Esophagus (tissue), 2 donors: ENCODE results near the gene HARBI1. TPM values are rescaled to one million over a fixed set of nuclear protein-coding genes. Genes with fewer than 3 reads are reported as not detected.

Source experiments
- H3K27ac ChIP-seq, 2 donors: one replicate each; pipeline ENCODE4 v1.5.1; 2013; ENCODE audit warnings: low read depth in 2 of 2, mild to moderate bottlenecking in 2 of 2, inconsistent platforms in 1 of 2, low read length in 1 of 2, moderate library complexity in 1 of 2
- H3K27me3 ChIP-seq, 2 donors: one replicate each; pipeline ENCODE4 v1.6.1; 2013; ENCODE audit warnings: low read length in 2 of 2, control low read depth in 1 of 2, mild to moderate bottlenecking in 1 of 2; ENCODE audit not compliant: insufficient read depth in 2 of 2, control insufficient read depth in 1 of 2
- H3K36me3 ChIP-seq, 2 donors: one replicate each; pipeline ENCODE4 v1.6.1; 2013; ENCODE audit warnings: low read length in 1 of 2; ENCODE audit not compliant: control insufficient read depth in 2 of 2, insufficient read depth in 2 of 2
- H3K4me1 ChIP-seq, 2 donors: one replicate each; pipeline ENCODE4 v1.6.1; 2013; ENCODE audit warnings: low read length in 1 of 2; ENCODE audit not compliant: control insufficient read depth in 2 of 2, insufficient read depth in 2 of 2
- H3K4me3 ChIP-seq, 2 donors: one replicate each; pipeline ENCODE4 v1.5.1; 2013; ENCODE audit warnings: low read length in 2 of 2, mild to moderate bottlenecking in 2 of 2, low read depth in 1 of 2, moderate library complexity in 1 of 2
- H3K9me3 ChIP-seq, 2 donors: one replicate each; pipeline ENCODE4 v1.6.1; 2013; ENCODE audit warnings: mild to moderate bottlenecking in 2 of 2, low read depth in 1 of 2, low read length in 1 of 2, moderate library complexity in 1 of 2; ENCODE audit not compliant: control insufficient read depth in 2 of 2, insufficient read depth in 1 of 2
- whole genome bisulfite sequencing, 2 donors: extraction: QIAGEN DNeasy Blood & Tissue Kit; methylation state at CpG; one replicate each; pipeline ENCODE4 v1.1.7; 2013; 5-methylcytosine and 5-hydroxymethylcytosine counted together
- polyA plus RNA-seq, 2 donors: library from polyadenylated mRNA; stranded (reverse); fragments of 200-250 nt; gene quantifications; one replicate each; pipeline ENCODE4 v1.2.3, GENCODE V29; 2013
- donor health status: healthy with polysubstance abuse.
- donor health status: Bipolar disorder and iron deficiency.

The HARBI1 gene
- polyA plus RNA-seq: 1 to 10 TPM; 1.7 to 2.8 TPM

DNA sequence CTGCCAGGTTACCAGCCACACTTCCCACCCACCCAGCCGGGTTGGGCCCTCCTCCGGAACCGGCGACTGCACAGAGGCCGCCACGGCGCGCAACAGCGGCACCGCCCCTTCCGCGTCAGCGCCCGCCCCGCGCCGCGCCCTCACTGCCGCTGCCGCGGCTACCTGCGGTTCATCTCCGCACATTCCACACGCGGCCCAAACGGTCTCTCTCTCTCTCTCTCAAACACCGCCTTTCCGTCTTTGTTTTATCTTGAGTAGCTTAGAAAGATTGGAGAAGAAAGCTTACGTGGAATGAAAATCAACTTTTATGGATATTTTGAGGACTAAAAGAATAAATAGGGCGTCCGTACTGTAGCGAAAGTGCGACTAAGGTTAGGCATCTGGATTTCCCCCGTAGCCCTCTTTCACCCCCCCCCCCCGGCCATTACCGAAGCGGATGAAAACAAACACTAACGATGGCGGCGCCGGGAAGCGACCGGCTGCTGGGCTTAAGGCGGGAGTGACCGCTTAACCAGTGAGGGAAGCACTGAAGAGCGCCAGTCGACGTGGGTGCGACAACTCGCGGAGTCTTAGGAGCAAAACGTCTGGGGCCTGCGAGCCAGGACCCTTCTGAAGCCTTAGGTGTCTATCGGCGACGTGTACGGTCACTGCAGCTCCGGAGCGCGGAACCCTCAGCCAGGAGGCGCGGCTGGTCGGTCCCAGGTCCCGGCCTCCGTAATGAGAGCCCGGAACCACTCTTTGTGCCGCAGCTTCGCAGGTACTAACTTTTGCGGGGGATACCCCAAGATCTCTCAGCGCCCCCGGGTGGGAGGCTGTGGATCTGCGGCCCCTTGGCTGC is at the start of gene HARBI1, which contains the start of gene ATG13:
Gene HARBI1, minus strand, starts transcription at position 94 of the 838 bp plus-strand sequence. CDS start 990 bp downstream, outside the sequence.
Gene ATG13, plus strand, starts transcription at position 420 of the 838 bp plus-strand sequence. CDS start 26,739 bp downstream, outside the sequence.
- Histone ChIP-seq H3K9me3 (no peaks in the 10 kb centered on the region), H3K27me3 (no peaks in the 10 kb centered on the region), H3K4me3 (peak within 1 kb of the TSS; percentile 80 to 99), H3K36me3 (no peaks in the 10 kb centered on the region), H3K27ac (peak within 1 kb of the TSS; percentile 98 to 99), H3K4me1 (peaks cover 0 to 10% of the 10 kb centered on the region in 2 donors)
- 0% methylated on average over 60 to 72 of the region's 72 CpGs for WGBS, 2 donors

GRCh38 chr11:46666516-46666915 is 49.5 kb upstream of the HARBI1 start:
- H3K27ac ChIP-seq: no peak overlapping the region
- H3K4me3 ChIP-seq: no peak overlapping the region
- no peaks in the 10 kb centered on the region for H3K9me3 ChIP-seq
- no peaks in the 10 kb centered on the region for H3K4me1 ChIP-seq
- H3K36me3 ChIP-seq: peaks cover 24 to 26% of the 10 kb centered on the region in 2 donors
- WGBS, 2 donors: 65 to 70% methylated on average over 5 of the region's 5 CpGs
- no peaks in the 10 kb centered on the region for H3K27me3 ChIP-seq

- Histone ChIP-seq H3K4me3 (no peak overlapping the region), H3K9me3 (no peaks in the 10 kb centered on the region), H3K36me3 (peaks cover 23 to 24% of the 10 kb centered on the region in 2 donors), H3K27ac (peak overlapping the region in 1 of 2 donors; percentile 45), H3K27me3 (no peaks in the 10 kb centered on the region), H3K4me1 (no peaks in the 10 kb centered on the region)
- WGBS, 2 donors: 67 to 69% methylated on average over 1 of the region's 1 CpG
Observed at GRCh38 chr11:46665356-46665755, 48.3 kb upstream of the HARBI1 start.

DNA sequence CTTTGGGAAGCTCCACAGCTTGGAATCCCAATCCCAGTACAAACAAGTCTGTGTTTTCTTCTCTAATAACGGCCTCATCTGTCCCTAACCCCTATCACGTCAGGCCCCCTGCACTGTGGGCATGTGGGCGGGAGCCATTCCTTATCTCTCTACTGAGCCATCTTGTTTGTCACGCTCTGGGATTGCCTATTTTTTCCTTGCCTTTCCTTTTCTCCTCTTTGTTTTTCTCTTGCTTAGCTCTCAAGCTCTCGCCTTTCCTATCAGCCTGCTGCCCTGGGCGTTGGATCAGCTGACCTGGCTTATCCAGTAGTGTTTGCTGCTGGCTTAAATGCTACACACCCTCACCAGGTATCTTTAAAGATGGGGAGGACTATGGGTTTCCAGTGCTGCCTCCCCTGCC is 47.6 kb upstream of the HARBI1 start:
- Histone ChIP-seq H3K9me3 (no peaks in the 10 kb centered on the region), H3K27me3 (no peaks in the 10 kb centered on the region), H3K4me3 (no peak overlapping the region), H3K36me3 (peaks cover 20 to 23% of the 10 kb centered on the region in 2 donors), H3K27ac (no peak overlapping the region), H3K4me1 (no peaks in the 10 kb centered on the region)
- 66 to 74% methylated on average over 6 of the region's 6 CpGs for WGBS, 2 donors

DNA sequence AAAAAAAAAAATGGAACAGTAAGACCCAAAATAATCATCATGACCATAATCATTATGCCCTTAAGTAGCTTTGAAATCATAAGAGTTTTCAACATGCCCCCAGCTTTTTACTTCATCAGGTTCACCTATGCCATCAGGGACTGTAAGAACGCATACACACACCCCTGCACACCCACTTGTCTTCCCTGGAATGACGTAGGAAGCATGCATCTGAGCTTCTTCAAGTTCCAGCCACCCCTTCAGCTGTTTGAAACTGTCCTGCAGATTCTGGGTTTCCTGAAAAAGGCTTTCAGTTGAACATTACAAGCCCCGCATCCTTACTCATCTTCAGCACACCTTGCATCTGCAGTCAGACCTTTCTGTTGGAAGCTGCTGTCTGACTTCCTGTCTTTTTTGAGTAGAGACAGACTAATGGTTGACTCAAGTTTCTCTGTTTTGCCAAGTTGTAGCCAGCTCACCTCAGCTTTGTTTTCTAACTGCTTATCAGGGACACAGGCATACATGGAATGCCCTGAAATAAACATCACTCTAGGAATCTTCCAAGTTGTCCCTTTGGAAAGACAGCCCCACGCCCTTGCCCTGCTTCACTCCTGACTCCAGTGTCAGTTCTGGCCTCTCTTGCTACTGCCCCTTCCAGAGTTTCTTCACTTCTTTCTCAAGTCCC is 46.4 kb upstream of the HARBI1 start:
- no peak overlapping the region for H3K27ac ChIP-seq
- H3K4me1 ChIP-seq: no peaks in the 10 kb centered on the region
- H3K27me3 ChIP-seq: no peaks in the 10 kb centered on the region
- peaks cover 13 to 21% of the 10 kb centered on the region in 2 donors for H3K36me3 ChIP-seq
- 85 to 86% methylated on average over 4 of the region's 4 CpGs for WGBS, 2 donors
- H3K4me3 ChIP-seq: no peak overlapping the region
- no peaks in the 10 kb centered on the region for H3K9me3 ChIP-seq

DNA sequence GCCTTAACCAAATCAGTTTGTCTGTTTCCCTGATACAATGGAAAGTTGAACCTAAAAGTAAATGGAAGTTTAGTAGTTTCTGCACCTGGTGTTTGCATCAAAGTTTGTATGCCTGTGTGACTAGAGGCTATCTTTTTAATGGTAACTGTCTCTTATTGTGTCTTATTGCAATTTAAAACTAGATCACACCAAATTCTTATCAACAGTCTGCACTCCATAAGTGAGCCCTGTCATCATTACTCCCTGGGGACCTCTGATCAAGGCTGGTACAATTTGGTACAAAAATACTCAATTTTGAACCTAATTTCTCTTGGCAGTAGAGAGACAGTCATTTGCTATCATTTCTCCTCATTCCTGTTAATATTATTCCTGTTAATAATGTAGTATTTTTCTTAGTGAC is 45.3 kb upstream of the HARBI1 start:
- no peak overlapping the region for H3K4me3 ChIP-seq
- peaks cover 9 to 15% of the 10 kb centered on the region in 2 donors for H3K36me3 ChIP-seq
- no peaks in the 10 kb centered on the region for H3K4me1 ChIP-seq
- H3K27ac ChIP-seq: no peak overlapping the region
- H3K9me3 ChIP-seq: no peaks in the 10 kb centered on the region
- H3K27me3 ChIP-seq: no peaks in the 10 kb centered on the region

DNA sequence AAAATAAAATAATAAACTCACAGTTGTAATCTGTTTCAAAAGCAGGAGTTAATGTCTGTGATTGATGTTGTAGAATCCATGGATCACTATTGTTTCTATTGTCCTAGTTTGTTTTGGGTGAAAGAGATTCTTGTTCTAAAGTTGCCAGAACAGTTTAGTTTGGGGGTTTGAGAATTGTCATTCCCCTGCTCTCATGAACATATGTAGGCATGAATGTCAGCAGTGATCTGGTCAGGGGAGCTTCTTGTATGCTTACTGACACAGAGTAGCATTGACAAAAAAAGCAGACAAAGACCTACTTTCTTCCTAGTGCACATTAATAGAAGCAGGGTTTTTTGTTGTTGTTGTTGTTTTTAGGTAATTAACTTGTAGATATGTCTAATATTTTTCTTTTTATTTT is 44.8 kb upstream of the HARBI1 start:
- Histone ChIP-seq H3K9me3 (no peaks in the 10 kb centered on the region), H3K36me3 (peaks cover 9 to 18% of the 10 kb centered on the region in 2 donors), H3K4me3 (no peak overlapping the region), H3K27ac (no peak overlapping the region), H3K4me1 (no peaks in the 10 kb centered on the region), H3K27me3 (no peaks in the 10 kb centered on the region)

DNA sequence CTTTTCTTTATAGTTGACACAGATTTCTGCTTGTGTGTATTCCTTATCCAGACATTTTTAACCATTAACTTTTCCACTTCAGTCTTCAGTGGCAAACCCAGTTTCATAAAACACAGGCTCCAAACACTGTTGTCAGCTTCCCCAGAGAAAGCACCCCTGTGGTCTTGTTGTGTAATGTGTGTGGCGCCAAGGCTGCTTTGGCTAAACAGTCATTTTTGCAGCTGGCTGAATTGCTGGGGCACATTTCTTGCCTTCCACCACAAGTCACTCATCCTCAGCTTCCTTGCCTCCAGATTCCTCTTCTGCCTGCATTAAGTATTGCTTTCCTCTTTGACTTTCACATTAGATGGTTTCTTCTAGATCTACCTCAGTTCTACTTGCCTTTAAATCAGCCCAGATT is 42.9 kb upstream of the HARBI1 start:
- H3K27me3 ChIP-seq: no peaks in the 10 kb centered on the region
- no peaks in the 10 kb centered on the region for H3K4me1 ChIP-seq
- H3K4me3 ChIP-seq: no peak overlapping the region
- no peaks in the 10 kb centered on the region for H3K9me3 ChIP-seq
- H3K36me3 ChIP-seq: peaks cover 9 to 16% of the 10 kb centered on the region in 2 donors
- H3K27ac ChIP-seq: no peak overlapping the region
- 70 to 93% methylated on average over 1 of the region's 1 CpG for WGBS, 2 donors

DNA sequence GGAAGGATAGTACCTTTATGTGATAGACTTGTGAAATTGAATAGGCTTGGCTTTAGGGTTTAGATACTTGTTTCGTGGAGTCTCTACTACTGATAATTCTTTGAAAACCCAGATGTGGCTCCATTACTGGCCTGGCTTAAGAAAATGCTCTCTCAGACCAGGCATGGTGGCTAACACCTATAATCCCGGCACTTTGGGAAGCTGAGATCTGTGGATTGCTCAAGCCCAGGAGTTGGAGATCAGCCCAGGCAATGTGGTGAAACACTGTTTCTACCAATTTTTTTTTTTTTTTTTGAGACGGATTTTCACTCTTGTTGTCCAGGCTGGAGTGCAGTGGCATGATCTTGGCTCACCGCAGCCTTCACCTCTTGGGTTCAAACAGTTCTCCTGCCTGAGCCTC is 41.2 kb upstream of the HARBI1 start:
- no peaks in the 10 kb centered on the region for H3K27me3 ChIP-seq

More for the DNA sequence above, 41.2 kb upstream of the HARBI1 start:
- no peak overlapping the region for H3K27ac ChIP-seq
- H3K4me1 ChIP-seq: no peaks in the 10 kb centered on the region
- peaks cover 3 to 17% of the 10 kb centered on the region in 2 donors for H3K36me3 ChIP-seq
- 81 to 83% methylated on average over 4 of the region's 4 CpGs for WGBS, 2 donors
- H3K4me3 ChIP-seq: no peak overlapping the region
- no peaks in the 10 kb centered on the region for H3K9me3 ChIP-seq
